Measurements from ENCODE around the gene TMEM115. TPM values are rescaled to one million over a fixed set of nuclear protein-coding genes. Genes with fewer than 3 reads are reported as not detected.

Gene TMEM115
- total and polyA plus RNA-seq, 5 experiments from 2014 or later: 15.2 to 29.8 (median 28.7) TPM

GRCh38 chr3:50356553-50356952 is 2.8 kb downstream of the TMEM115 start:
- ATAC-seq: no peak
- H3K4me3 Mint-ChIP-seq: peak overlapping the region; percentile 32 to 99 (median 90)
- POLR2A ChIA-PET: interaction anchor here (1.6 to 11.6 kb wide), 2 partner anchors 15 to 213 kb away, joined by 4 to 318 read pairs; partner anchors contain the start of genes HEMK1, RASSF1 and ZMYND10
- H3K9me3 Mint-ChIP-seq: no peaks in the 10 kb centered on the region
- H3K36me3 Mint-ChIP-seq: peaks cover 0 to 31% (median 2%) of the 10 kb centered on the region in 3 donors
- H3K27ac Mint-ChIP-seq: peak overlapping the region in 7 of 10 donors; percentile 25 to 90 (median 75)
- no peak for DNase-seq
- H3K4me1 Mint-ChIP-seq: peaks cover 24 to 67% (median 50%) of the 10 kb centered on the region in 4 donors
- H3K27me3 Mint-ChIP-seq: no peaks in the 10 kb centered on the region

- peak overlapping the region in 9 of 10 donors; percentile 10 to 98 (median 85) for H3K4me3 Mint-ChIP-seq
- no peaks in the 10 kb centered on the region for H3K27me3 Mint-ChIP-seq
- ATAC-seq (no peak), DNase-seq (no peak)
- POLR2A ChIA-PET: interaction anchor here (1.6 to 11.6 kb wide), 2 partner anchors 14 to 213 kb away, joined by 4 to 318 read pairs; partner anchors contain the start of genes HEMK1, RASSF1 and ZMYND10
- H3K4me1 Mint-ChIP-seq: peaks cover 27 to 73% (median 56%) of the 10 kb centered on the region in 4 donors
- peaks cover 0 to 31% (median 2%) of the 10 kb centered on the region in 3 donors for H3K36me3 Mint-ChIP-seq
- H3K9me3 Mint-ChIP-seq: no peaks in the 10 kb centered on the region
- peak overlapping the region in 6 of 10 donors; percentile 13 to 87 (median 46) for H3K27ac Mint-ChIP-seq
Measured at GRCh38 chr3:50355829-50356552, 3.3 kb downstream of the TMEM115 start.

- POLR2A ChIA-PET: interaction anchor here (11.6 kb wide), 1 partner anchor 13 kb away, joined by 318 read pairs; the partner anchor contains the start of genes RASSF1 and ZMYND10
- DNase-seq (no peak), ATAC-seq (no peak)
- Mint-ChIP-seq H3K36me3 (peaks cover 0 to 31% (median 2%) of the 10 kb centered on the region in 3 donors), H3K4me1 (peaks cover 36 to 82% (median 65%) of the 10 kb centered on the region in 4 donors), H3K9me3 (no peaks in the 10 kb centered on the region), H3K4me3 (peak overlapping the region in 1 of 10 donors; percentile 41), H3K27me3 (no peaks in the 10 kb centered on the region), H3K27ac (peak overlapping the region in 4 of 10 donors; percentile 14 to 60 (median 46))
Measured at GRCh38 chr3:50354850-50355249, 4.5 kb downstream of the TMEM115 start.

- Mint-ChIP-seq H3K4me3 (peak overlapping the region in 1 of 10 donors; percentile 20), H3K36me3 (peaks cover 0 to 30% (median 2%) of the 10 kb centered on the region in 3 donors), H3K27me3 (no peaks in the 10 kb centered on the region), H3K4me1 (peaks cover 32 to 81% (median 65%) of the 10 kb centered on the region in 4 donors), H3K9me3 (no peaks in the 10 kb centered on the region), H3K27ac (peak overlapping the region in 5 of 10 donors; percentile 15 to 75 (median 56))
- POLR2A ChIA-PET: interaction anchor here (11.6 kb wide), 1 partner anchor 13 kb away, joined by 318 read pairs; the partner anchor contains the start of genes RASSF1 and ZMYND10
- DNase-seq (no peak), ATAC-seq (no peak)
Measured at GRCh38 chr3:50354186-50354764, 5.0 kb downstream of the TMEM115 start.

GRCh38 chr3:50353245-50354004 is 5.9 kb downstream of the TMEM115 start:
- H3K36me3 Mint-ChIP-seq: peaks cover 0 to 35% (median 4%) of the 10 kb centered on the region in 3 donors
- H3K27ac Mint-ChIP-seq: peak overlapping the region in 3 of 10 donors; percentile 11 to 55 (median 29)
- DNase-seq (no peak), ATAC-seq (no peak)
- peaks cover 33 to 84% (median 68%) of the 10 kb centered on the region in 4 donors for H3K4me1 Mint-ChIP-seq
- no peaks in the 10 kb centered on the region for H3K9me3 Mint-ChIP-seq
- peak overlapping the region in 1 of 10 donors; percentile 10 for H3K4me3 Mint-ChIP-seq
- POLR2A ChIA-PET: interaction anchor here (0.5 to 11.6 kb wide), 4 partner anchors 12 to 412 kb away, joined by 3 to 318 read pairs (median 4); partner anchors contain the start of genes RASSF1 and ZMYND10
- H3K27me3 Mint-ChIP-seq: no peaks in the 10 kb centered on the region

GRCh38 chr3:50352781-50353180 is 6.5 kb downstream of the TMEM115 start:
- no peak for DNase-seq
- ATAC-seq: no peak
- peak overlapping the region in 5 of 10 donors; percentile 11 to 72 (median 44) for H3K27ac Mint-ChIP-seq
- POLR2A ChIA-PET: interaction anchor here (0.7 to 11.6 kb wide), 4 partner anchors 11 to 234 kb away, joined by 5 to 318 read pairs (median 5); partner anchors contain the start of genes RASSF1 and ZMYND10
- peaks cover 34 to 84% (median 68%) of the 10 kb centered on the region in 4 donors for H3K4me1 Mint-ChIP-seq
- H3K36me3 Mint-ChIP-seq: peaks cover 0 to 41% (median 4%) of the 10 kb centered on the region in 3 donors
- no peaks in the 10 kb centered on the region for H3K27me3 Mint-ChIP-seq
- peak overlapping the region in 2 of 10 donors; percentile 10 to 29 for H3K4me3 Mint-ChIP-seq
- H3K9me3 Mint-ChIP-seq: no peaks in the 10 kb centered on the region

GRCh38 chr3:50351323-50351697 is 8.0 kb downstream of the TMEM115 start:
- no peaks in the 10 kb centered on the region for H3K27me3 Mint-ChIP-seq
- no peaks in the 10 kb centered on the region for H3K9me3 Mint-ChIP-seq
- H3K36me3 Mint-ChIP-seq: peaks cover 0 to 40% (median 6%) of the 10 kb centered on the region in 3 donors
- DNase-seq (no peak), ATAC-seq (no peak)
- peaks cover 31 to 82% (median 67%) of the 10 kb centered on the region in 4 donors for H3K4me1 Mint-ChIP-seq
- peak overlapping the region; percentile 98 to 100 (median 99) for H3K27ac Mint-ChIP-seq
- POLR2A ChIA-PET: interaction anchor here (1.1 to 11.6 kb wide), 14 partner anchors 10 to 1354 kb away, joined by 3 to 318 read pairs (median 8); partner anchors contain the start of genes C3orf18, HEMK1, HYAL3 and IFRD2
- peak overlapping the region; percentile 94 to 99 (median 97) for H3K4me3 Mint-ChIP-seq

- Mint-ChIP-seq H3K27ac (peak within 1 kb of the TSS; percentile 98 to 100 (median 99)), H3K4me3 (peak within 1 kb of the TSS; percentile 94 to 99 (median 97)), H3K9me3 (no peaks in the 10 kb centered on the region), H3K4me1 (peaks cover 34 to 82% (median 68%) of the 10 kb centered on the region in 4 donors), H3K27me3 (no peaks in the 10 kb centered on the region), H3K36me3 (peaks cover 0 to 40% (median 6%) of the 10 kb centered on the region in 3 donors)
- peak; percentile 89 to 90 for ATAC-seq
- peak; percentile 97 to 99 (median 99) for DNase-seq
- POLR2A ChIA-PET: interaction anchor here (0.5 to 11.6 kb wide), 22 partner anchors 9 to 1355 kb away, joined by 3 to 318 read pairs (median 4); partner anchors contain the start of genes C3orf18, CISH, DCAF1 and HEMK1
Measured at GRCh38 chr3:50350527-50351322, 8.6 kb downstream of the TMEM115 start, which contains the start of the genes CYB561D2 and NPRL2. TSS of gene CYB561D2 (plus strand) at chr3:50350862. CDS start at chr3:50351434, 572 bp downstream. TSS of gene NPRL2 (minus strand) at chr3:50350775. CDS start at chr3:50350652, 123 bp downstream.

GRCh38 chr3:50350213-50350526 is 9.2 kb downstream of the TMEM115 start:
- POLR2A ChIA-PET: interaction anchor here (0.6 to 11.6 kb wide), 20 partner anchors 9 to 1355 kb away, joined by 3 to 318 read pairs (median 6); partner anchors contain the start of genes C3orf18, CISH, HEMK1 and HYAL3
- DNase-seq (no peak), ATAC-seq (no peak)
- Mint-ChIP-seq H3K36me3 (peaks cover 0 to 35% (median 6%) of the 10 kb centered on the region in 3 donors), H3K27ac (peak overlapping the region; percentile 98 to 100 (median 99)), H3K4me3 (peak overlapping the region; percentile 94 to 99 (median 97)), H3K27me3 (no peaks in the 10 kb centered on the region), H3K4me1 (peaks cover 32 to 81% (median 70%) of the 10 kb centered on the region in 4 donors), H3K9me3 (no peaks in the 10 kb centered on the region)

- Mint-ChIP-seq H3K4me3 (peak overlapping the region in 8 of 10 donors; percentile 8 to 96 (median 50)), H3K27ac (peak overlapping the region in 9 of 10 donors; percentile 21 to 99 (median 81)), H3K27me3 (no peaks in the 10 kb centered on the region), H3K4me1 (peaks cover 31 to 82% (median 74%) of the 10 kb centered on the region in 4 donors), H3K9me3 (no peaks in the 10 kb centered on the region), H3K36me3 (peaks cover 0 to 20% (median 4%) of the 10 kb centered on the region in 3 donors)
- ATAC-seq (peak in 1 of 2 donors; percentile 3), DNase-seq (peak; percentile 57 to 86 (median 70))
- POLR2A ChIA-PET: interaction anchor here (0.7 to 14.5 kb wide), 6 partner anchors 5 to 48 kb away, joined by 3 to 318 read pairs (median 54); partner anchors contain the start of genes CYB561D2, HYAL3, NAA80 and NPRL2
Measured at GRCh38 chr3:50347187-50347813, 12.0 kb downstream of the TMEM115 start.
